ENCODE results near the gene CNTN5. TPM values are rescaled to one million over a fixed set of nuclear protein-coding genes. Genes with fewer than 3 reads are reported as not detected.

Gene CNTN5
- total RNA-seq, 1 donor from 2014 or later, result 0.15 TPM

DNA sequence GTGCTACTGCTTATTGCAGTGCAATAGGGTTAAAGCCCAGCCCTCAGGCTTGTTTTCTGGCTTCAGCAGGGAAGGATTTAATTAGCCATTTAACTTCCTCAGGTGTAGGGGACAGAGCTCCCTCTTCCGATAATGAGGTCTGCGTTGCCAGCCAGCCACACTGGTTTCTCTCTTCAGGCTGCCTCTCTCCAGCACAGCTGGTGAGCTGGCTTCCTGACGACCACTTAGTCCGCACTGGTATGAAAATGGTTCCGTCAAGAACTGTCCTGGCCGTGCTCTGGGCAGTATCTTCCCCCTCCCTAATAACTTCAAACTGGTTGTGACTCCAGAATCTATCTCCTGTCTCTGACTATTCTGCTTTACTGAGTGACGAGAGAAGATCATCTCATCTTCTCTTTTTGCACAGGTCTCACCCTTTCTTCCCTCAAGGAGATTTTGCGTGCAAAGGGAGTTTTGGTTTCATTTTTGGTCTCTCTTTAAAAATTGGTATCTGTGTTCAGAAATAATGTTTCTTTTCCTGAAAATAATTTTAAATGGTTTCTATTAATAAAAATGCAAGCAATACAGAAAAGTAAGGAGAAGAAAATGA, 49.2 kb downstream of the CNTN5 start:
- no peak for DNase-seq (ENCODE audit: low spot score)
- TF ChIP-seq, protein P1, sequence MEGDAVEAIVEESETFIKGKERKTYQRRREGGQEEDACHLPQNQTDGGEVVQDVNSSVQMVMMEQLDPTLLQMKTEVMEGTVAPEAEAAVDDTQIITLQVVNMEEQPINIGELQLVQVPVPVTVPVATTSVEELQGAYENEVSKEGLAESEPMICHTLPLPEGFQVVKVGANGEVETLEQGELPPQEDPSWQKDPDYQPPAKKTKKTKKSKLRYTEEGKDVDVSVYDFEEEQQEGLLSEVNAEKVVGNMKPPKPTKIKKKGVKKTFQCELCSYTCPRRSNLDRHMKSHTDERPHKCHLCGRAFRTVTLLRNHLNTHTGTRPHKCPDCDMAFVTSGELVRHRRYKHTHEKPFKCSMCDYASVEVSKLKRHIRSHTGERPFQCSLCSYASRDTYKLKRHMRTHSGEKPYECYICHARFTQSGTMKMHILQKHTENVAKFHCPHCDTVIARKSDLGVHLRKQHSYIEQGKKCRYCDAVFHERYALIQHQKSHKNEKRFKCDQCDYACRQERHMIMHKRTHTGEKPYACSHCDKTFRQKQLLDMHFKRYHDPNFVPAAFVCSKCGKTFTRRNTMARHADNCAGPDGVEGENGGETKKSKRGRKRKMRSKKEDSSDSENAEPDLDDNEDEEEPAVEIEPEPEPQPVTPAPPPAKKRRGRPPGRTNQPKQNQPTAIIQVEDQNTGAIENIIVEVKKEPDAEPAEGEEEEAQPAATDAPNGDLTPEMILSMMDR (IDR thresholded peaks at IDR 0.05; ENCODE audit: unreplicated experiment), result no peak
- no peaks in the 10 kb centered on the region for H3K27me3 Mint-ChIP-seq (ENCODE audit: unreplicated experiment)
- H3K9me3 Mint-ChIP-seq (ENCODE audit: unreplicated experiment), result no peaks in the 10 kb centered on the region
- H3K27ac Mint-ChIP-seq (ENCODE audit: unreplicated experiment), result no peak overlapping the region
- H3K4me3 Mint-ChIP-seq (ENCODE audit: unreplicated experiment), result no peak overlapping the region
- H3K4me1 Mint-ChIP-seq (ENCODE audit: unreplicated experiment), result peaks cover 6% of the 10 kb centered on the region
- H3K36me3 Mint-ChIP-seq (ENCODE audit: low read depth, unreplicated experiment), result no peaks in the 10 kb centered on the region

DNA sequence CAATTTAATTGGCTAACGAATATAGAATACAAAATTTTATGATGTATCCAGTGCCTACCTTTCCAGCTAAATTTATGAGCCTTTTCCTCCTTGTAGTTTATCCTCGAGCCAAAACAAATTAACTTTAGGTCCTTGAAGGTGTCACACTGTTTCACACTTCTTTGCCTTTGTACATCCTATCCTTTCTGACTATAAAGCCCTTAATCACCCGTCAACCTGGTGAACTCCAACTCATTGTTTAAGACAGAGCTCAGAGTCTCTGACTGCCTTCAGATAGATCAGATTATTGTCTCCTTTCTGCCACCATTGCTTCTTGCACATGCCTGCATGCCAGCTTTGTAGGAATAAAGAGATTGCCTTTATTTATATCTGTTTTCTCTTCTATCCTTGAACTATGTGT, 58.8 kb downstream of the CNTN5 start:
- no peak for DNase-seq (ENCODE audit: low spot score)
- TF ChIP-seq, protein P1 (IDR thresholded peaks at IDR 0.05; ENCODE audit: unreplicated experiment), result no peak
- Mint-ChIP-seq H3K4me1 (ENCODE audit: unreplicated experiment) (no peaks in the 10 kb centered on the region), H3K27me3 (ENCODE audit: unreplicated experiment) (no peaks in the 10 kb centered on the region), H3K27ac (ENCODE audit: unreplicated experiment) (no peak overlapping the region), H3K9me3 (ENCODE audit: unreplicated experiment) (no peaks in the 10 kb centered on the region), H3K36me3 (ENCODE audit: low read depth, unreplicated experiment) (no peaks in the 10 kb centered on the region), H3K4me3 (ENCODE audit: unreplicated experiment) (no peak overlapping the region)

DNA sequence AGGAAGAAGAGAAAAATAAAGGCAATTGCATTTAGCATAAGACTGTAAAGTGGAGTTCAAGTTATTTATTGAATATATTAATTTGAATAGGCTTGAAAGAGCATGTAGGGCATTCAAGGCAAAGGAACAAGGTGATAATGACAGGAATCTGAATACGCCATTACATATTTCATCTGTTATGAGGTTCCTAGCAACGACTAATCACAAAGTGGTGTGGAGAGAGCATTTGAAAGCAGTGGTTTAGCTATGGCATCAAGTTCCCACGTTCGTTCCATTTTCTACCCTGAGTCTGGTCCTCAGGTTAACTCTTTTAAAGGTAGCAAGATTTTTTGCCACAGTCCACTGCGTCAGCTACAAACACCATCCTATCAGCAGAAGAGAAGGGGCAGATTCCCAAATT, 59.4 kb downstream of the CNTN5 start:
- TF ChIP-seq, protein P1 (IDR thresholded peaks at IDR 0.05; ENCODE audit: unreplicated experiment), result no peak
- H3K36me3 Mint-ChIP-seq (ENCODE audit: low read depth, unreplicated experiment), result no peaks in the 10 kb centered on the region
- no peak overlapping the region for H3K4me3 Mint-ChIP-seq (ENCODE audit: unreplicated experiment)
- no peaks in the 10 kb centered on the region for H3K27me3 Mint-ChIP-seq (ENCODE audit: unreplicated experiment)
- no peak for DNase-seq (ENCODE audit: low spot score)
- no peaks in the 10 kb centered on the region for H3K4me1 Mint-ChIP-seq (ENCODE audit: unreplicated experiment)
- no peaks in the 10 kb centered on the region for H3K9me3 Mint-ChIP-seq (ENCODE audit: unreplicated experiment)
- no peak overlapping the region for H3K27ac Mint-ChIP-seq (ENCODE audit: unreplicated experiment)

- no peaks in the 10 kb centered on the region for H3K27me3 Mint-ChIP-seq (ENCODE audit: unreplicated experiment)
- no peak overlapping the region for H3K27ac Mint-ChIP-seq (ENCODE audit: unreplicated experiment)
- H3K9me3 Mint-ChIP-seq (ENCODE audit: unreplicated experiment), result peaks cover 3% of the 10 kb centered on the region
- no peak overlapping the region for H3K4me3 Mint-ChIP-seq (ENCODE audit: unreplicated experiment)
- no peaks in the 10 kb centered on the region for H3K36me3 Mint-ChIP-seq (ENCODE audit: low read depth, unreplicated experiment)
- TF ChIP-seq, protein P1 (IDR thresholded peaks at IDR 0.05; ENCODE audit: unreplicated experiment), result no peak
- H3K4me1 Mint-ChIP-seq (ENCODE audit: unreplicated experiment), result no peaks in the 10 kb centered on the region
- no peak for DNase-seq (ENCODE audit: low spot score)
Measured at GRCh38 chr11:99098258-99098657, 77.5 kb downstream of the CNTN5 start.

DNA sequence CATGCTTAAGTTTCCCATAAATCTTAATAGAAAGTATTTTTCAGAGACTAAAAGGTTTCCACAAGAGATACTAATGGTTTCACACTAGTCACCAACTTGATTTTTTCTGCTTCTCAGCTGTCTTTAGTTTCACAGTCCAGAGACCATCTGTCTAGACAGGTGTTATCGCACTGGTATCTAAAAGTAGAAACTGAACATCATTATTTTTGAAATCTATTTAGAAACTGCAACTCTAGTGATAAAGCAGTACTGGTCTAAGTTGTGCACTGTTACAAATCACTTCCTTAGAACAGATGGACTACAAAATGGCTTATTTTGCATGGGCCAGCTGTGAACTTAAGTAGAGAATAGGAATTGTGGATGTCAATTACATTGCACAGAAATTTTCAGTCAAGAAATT, 78.0 kb downstream of the CNTN5 start:
- Mint-ChIP-seq H3K36me3 (ENCODE audit: low read depth, unreplicated experiment) (no peaks in the 10 kb centered on the region), H3K9me3 (ENCODE audit: unreplicated experiment) (peaks cover 3% of the 10 kb centered on the region), H3K4me1 (ENCODE audit: unreplicated experiment) (no peaks in the 10 kb centered on the region), H3K27ac (ENCODE audit: unreplicated experiment) (no peak overlapping the region), H3K27me3 (ENCODE audit: unreplicated experiment) (no peaks in the 10 kb centered on the region), H3K4me3 (ENCODE audit: unreplicated experiment) (no peak overlapping the region)
- no peak for DNase-seq (ENCODE audit: low spot score)
- TF ChIP-seq, protein P1 (IDR thresholded peaks at IDR 0.05; ENCODE audit: unreplicated experiment), result no peak

Measured in endothelial cell (in vitro differentiated cells).